ENCODE results near the gene PRR7. TPM values are rescaled to one million over a fixed set of nuclear protein-coding genes. Genes with fewer than 3 reads are reported as not detected.
A peak's percentile ranks its signal among the peaks of the same experiment; 100 is the strongest.

The PRR7 gene
- total and polyA plus RNA-seq, 2 of the 4 experiments (the other 2 are of a cell fraction) = 1.1 to 10.1 TPM

DNA sequence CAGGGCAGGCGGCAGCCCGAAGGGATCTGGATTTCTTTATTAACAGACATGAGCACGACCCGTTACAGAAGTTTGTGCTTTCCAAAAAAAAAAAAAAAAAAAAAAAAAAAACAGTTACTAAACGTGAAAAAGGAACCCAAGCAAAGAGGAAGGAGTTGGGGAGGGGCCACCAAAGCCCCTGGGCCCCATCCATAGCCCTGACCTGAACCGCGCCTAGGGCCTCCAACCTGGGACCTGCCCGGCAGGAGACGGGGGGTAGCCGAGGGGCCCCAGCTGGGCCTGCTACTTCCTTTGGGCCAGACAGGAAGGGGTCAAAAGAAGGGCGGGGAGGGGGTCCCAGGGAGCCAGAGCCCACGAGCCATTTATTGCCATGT lies 10.0 kb downstream of the PRR7 start:
- H2AK5ac ChIP-seq (ENCODE audit: low read depth, low read length) = no peak overlapping the region
- H3K9me3 ChIP-seq (ENCODE audit: control insufficient read depth, insufficient read depth, low read length) = no peaks in the 10 kb centered on the region
- no peak overlapping the region for H3K56ac ChIP-seq (ENCODE audit: extremely low read depth, insufficient read depth, low read length)
- dilution Hi-C loops (cut with HindIII; ENCODE audit: low sequenced_read_pairs, unreplicated experiment) (no loop called here), intact Hi-C loops (cut with micrococcal nuclease) (loop anchor here (1.0 to 2.0 kb wide), 2 partner anchors 41 to 146 kb away; partner anchors contain the start of genes MXD3 and PDLIM7), in situ Hi-C loops (cut with MboI; ENCODE audit: low sequenced_read_pairs) (no loop called here)
- H4K91ac ChIP-seq (ENCODE audit: insufficient read depth, low read depth, low read length) = no peak overlapping the region
- no peak overlapping the region for H3K18ac ChIP-seq (ENCODE audit: low read depth, low read length)
- 65% methylated on average over 4 of the region's 12 CpGs; no CpG with 5 or more reads in 1 of the 2 experiments for WGBS, 2 experiments (ENCODE audit: extremely low coverage in 2 of 2, insufficient read length in 1 of 2)
- no peak overlapping the region for H2BK120ac ChIP-seq (ENCODE audit: low read depth, low read length)
- peaks cover 4 to 14% of the 10 kb centered on the region in 2 experiments; a peak in 3 of 4 replicates for H3K79me1 ChIP-seq (ENCODE audit: low read depth in 1 of 2, low read length in 2 of 2)
- H4K20me1 ChIP-seq (ENCODE audit: insufficient read depth, low read length) = peaks cover 67% of the 10 kb centered on the region
- H2BK20ac ChIP-seq (ENCODE audit: low read depth, low read length) = no peak overlapping the region
- no peak overlapping the region for H4K5ac ChIP-seq (ENCODE audit: low read depth, low read length)
- H2BK15ac ChIP-seq (ENCODE audit: low read depth, low read length) = no peak overlapping the region
- no peak overlapping the region for H3K23ac ChIP-seq (ENCODE audit: low read depth, low read length)
- no peak overlapping the region for H2BK5ac ChIP-seq (ENCODE audit: low read depth, low read length, poor library complexity, severe bottlenecking)
- H3K4me1 ChIP-seq (ENCODE audit: control insufficient read depth, insufficient read depth, low read length) = peaks cover 8% of the 10 kb centered on the region
- H3K36me3 ChIP-seq (ENCODE audit: control insufficient read depth, insufficient read depth, low read length) = peaks cover 43% of the 10 kb centered on the region
- TF ChIP-seq MXI1 (IDR thresholded peaks at IDR 0.05; ENCODE audit: borderline replicate concordance, low read depth, low read length) (no peak), POLR2A (IDR thresholded peaks at IDR 0.05; ENCODE audit: low read depth, low read length) (no peak), RAD21 (IDR thresholded peaks at IDR 0.05; ENCODE audit: low read length) (no peak), ELK1 (IDR thresholded peaks at IDR 0.05; ENCODE audit: borderline replicate concordance, low read depth, low read length) (no peak), RFX5 (IDR thresholded peaks at IDR 0.05; ENCODE audit: low read depth, low read length) (no peak), SMC3 (IDR thresholded peaks at IDR 0.05; ENCODE audit: low read depth, low read length) (no peak), RCOR1 (IDR thresholded peaks at IDR 0.05; ENCODE audit: insufficient replicate concordance, low read length) (no peak), CEBPB (IDR thresholded peaks at IDR 0.05; ENCODE audit: low read depth, low read length) (no peak), MAZ (IDR thresholded peaks at IDR 0.05; ENCODE audit: borderline replicate concordance, low read depth, low read length) (no peak), MAFK (IDR thresholded peaks at IDR 0.05; ENCODE audit: low read depth, low read length) (no peak), BHLHE40 (IDR thresholded peaks at IDR 0.05; ENCODE audit: low read depth, low read length) (no peak), FOS (IDR thresholded peaks at IDR 0.05; ENCODE audit: low read depth, low read length) (no peak), CHD1 (IDR thresholded peaks at IDR 0.05; ENCODE audit: low read depth, low read length) (no peak)
- TF ChIP-seq, protein P1, sequence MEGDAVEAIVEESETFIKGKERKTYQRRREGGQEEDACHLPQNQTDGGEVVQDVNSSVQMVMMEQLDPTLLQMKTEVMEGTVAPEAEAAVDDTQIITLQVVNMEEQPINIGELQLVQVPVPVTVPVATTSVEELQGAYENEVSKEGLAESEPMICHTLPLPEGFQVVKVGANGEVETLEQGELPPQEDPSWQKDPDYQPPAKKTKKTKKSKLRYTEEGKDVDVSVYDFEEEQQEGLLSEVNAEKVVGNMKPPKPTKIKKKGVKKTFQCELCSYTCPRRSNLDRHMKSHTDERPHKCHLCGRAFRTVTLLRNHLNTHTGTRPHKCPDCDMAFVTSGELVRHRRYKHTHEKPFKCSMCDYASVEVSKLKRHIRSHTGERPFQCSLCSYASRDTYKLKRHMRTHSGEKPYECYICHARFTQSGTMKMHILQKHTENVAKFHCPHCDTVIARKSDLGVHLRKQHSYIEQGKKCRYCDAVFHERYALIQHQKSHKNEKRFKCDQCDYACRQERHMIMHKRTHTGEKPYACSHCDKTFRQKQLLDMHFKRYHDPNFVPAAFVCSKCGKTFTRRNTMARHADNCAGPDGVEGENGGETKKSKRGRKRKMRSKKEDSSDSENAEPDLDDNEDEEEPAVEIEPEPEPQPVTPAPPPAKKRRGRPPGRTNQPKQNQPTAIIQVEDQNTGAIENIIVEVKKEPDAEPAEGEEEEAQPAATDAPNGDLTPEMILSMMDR (conservative IDR thresholded peaks at IDR 0.05; ENCODE audit: low read depth, low read length) = no peak
- no peak overlapping the region for H3K4ac ChIP-seq (ENCODE audit: low read depth, low read length)
- no peak overlapping the region for H3K14ac ChIP-seq (replicated peaks; ENCODE audit: low read depth, low read length)
- no peak overlapping the region for H4K8ac ChIP-seq (ENCODE audit: low read depth in 2 of 2, low read length in 2 of 2)
- H3K27me3 ChIP-seq (ENCODE audit: control insufficient read depth, insufficient read depth, low read length) = no peaks in the 10 kb centered on the region
- ATAC-seq (ENCODE audit: low read depth) (no peak), DNase-seq (no peak)
- no peak overlapping the region for H3K4me3 ChIP-seq (ENCODE audit: insufficient read depth, low read depth, low read length)
- no peak overlapping the region for H3K4me2 ChIP-seq (ENCODE audit: low read depth, low read length)
- ChIA-PET CTCF (interaction anchor here (0.8 to 1.6 kb wide), 4 partner anchors 11 to 67 kb away, joined by 4 to 11 read pairs (median 4); no protein-coding TSS in a partner anchor), POLR2A (ENCODE audit: unreplicated experiment) (no interaction called here)
- no peak overlapping the region for H3K9ac ChIP-seq (ENCODE audit: low read depth, low read length)
- H3K9me1 ChIP-seq (ENCODE audit: insufficient read depth, low read length) = no peaks in the 10 kb centered on the region
- H2AK9ac ChIP-seq (replicated peaks; ENCODE audit: low read depth, low read length, poor library complexity) = peak overlapping the region; percentile 28
- BruUV-seq (replicated peaks) = no TSS peak
- H2AFZ ChIP-seq (replicated peaks; ENCODE audit: low read length, poor library complexity) = peak overlapping the region; percentile 68
- H3K27ac ChIP-seq (ENCODE audit: insufficient read depth, low read length) = no peak overlapping the region

Data from IMR-90 (cell line).